HEK293 (cell line): ENCODE results near the gene TC2N.

Source experiments
- CTCF ChIA-PET: fragments of 350-600 bp; formaldehyde crosslinking; extraction: SDS; loops from one replicate; lab custom pipeline; 2021; ENCODE audit warnings: antibody characterized with exemption; lab: Yijun Ruan, JAX
- POLR2A ChIA-PET: fragments of 300-600 bp; formaldehyde crosslinking; extraction: SDS; loops from one replicate; lab custom pipeline; 2020; ENCODE audit warnings: antibody characterized with exemption, inconsistent platforms; lab: Yijun Ruan, JAX
- H3K27ac ChIP-seq: fragments of 200-500 bp; sonication (Bioruptor generic); 2 replicates; pipeline ENCODE4 v1.5.1; 2014; ENCODE audit warnings: low read depth, low read length, control low read depth, inconsistent platforms; ENCODE audit errors: extremely low read depth
- H3K36me3 ChIP-seq, 2 experiments: fragments of 200-500 bp in 1 of 2; sonication (Bioruptor generic) in 1 of 2; 1 replicate in 1 of 2; 2 replicates in 1 of 2; pipeline ENCODE4 v1.5.1; 2014 to 2017; ENCODE audit warnings: inconsistent platforms in 2 of 2, low read length in 2 of 2; ENCODE audit not compliant: control insufficient read depth in 2 of 2, insufficient read depth in 1 of 2
- H3K4me1 ChIP-seq: fragments of 200-500 bp; sonication (Bioruptor generic); 2 replicates; pipeline ENCODE4 v1.5.1; 2014; ENCODE audit warnings: mild to moderate bottlenecking, low read length, inconsistent platforms; ENCODE audit not compliant: control insufficient read depth, insufficient read depth
- H3K4me3 ChIP-seq: 2 replicates; pipeline ENCODE4 v1.5.1; 2011; ENCODE audit warnings: low read depth, mild to moderate bottlenecking, control low read depth, low read length, moderate library complexity
- H3K9me3 ChIP-seq: fragments of 200-500 bp; sonication (Bioruptor generic); 2 replicates; pipeline ENCODE4 v1.5.1; 2014; ENCODE audit warnings: low read depth, low read length, inconsistent platforms; ENCODE audit not compliant: control insufficient read depth, insufficient read depth
- BCL6B ChIP-seq: fragments of 450-650 bp; formaldehyde crosslinking; IDR thresholded peaks from 2 replicates; pipeline ENCODE4 v1.5.1; 2017; ENCODE audit warnings: missing biosample characterization, missing genetic modification characterization
- GLI4 ChIP-seq: fragments of 450-650 bp; formaldehyde crosslinking; IDR thresholded peaks from 2 replicates; pipeline ENCODE4 v1.5.1; 2016; ENCODE audit warnings: missing biosample characterization, missing genetic modification characterization
- KLF1 ChIP-seq: fragments of 450-650 bp; formaldehyde crosslinking; IDR thresholded peaks from 2 replicates; pipeline ENCODE4 v1.5.1; 2016; ENCODE audit warnings: missing biosample characterization, missing genetic modification characterization
- KLF9 ChIP-seq: fragments of 450-650 bp; formaldehyde crosslinking; IDR thresholded peaks from 2 replicates; pipeline ENCODE4 v1.5.1; 2016; ENCODE audit warnings: missing biosample characterization, missing genetic modification characterization, low read depth
- MEIS1 ChIP-seq: sonication (generic); formaldehyde crosslinking; IDR thresholded peaks from 2 replicates; pipeline ENCODE4 v1.8.1; 2022; ENCODE audit warnings: missing genetic modification reagents, mild to moderate bottlenecking, borderline replicate concordance
- TRIM28 ChIP-seq: IDR thresholded peaks from 2 replicates; pipeline ENCODE4 v1.6.1; 2011; ENCODE audit warnings: low read length, control low read depth, borderline replicate concordance
- YY2 ChIP-seq: fragments of 450-650 bp; formaldehyde crosslinking; IDR thresholded peaks from 2 replicates; pipeline ENCODE4 v1.5.1; 2016; ENCODE audit warnings: missing biosample characterization, missing genetic modification characterization
- ZNF133 ChIP-seq: fragments of 450-650 bp; formaldehyde crosslinking; IDR thresholded peaks from 2 replicates; pipeline ENCODE4 v1.5.1; 2016; ENCODE audit warnings: missing biosample characterization, missing genetic modification characterization
- ZNF155 ChIP-seq: fragments of 450-650 bp; formaldehyde crosslinking; IDR thresholded peaks from 2 replicates; pipeline ENCODE4 v1.5.1; 2016; ENCODE audit warnings: missing biosample characterization, missing genetic modification characterization
- ZNF157 ChIP-seq: fragments of 450-650 bp; formaldehyde crosslinking; IDR thresholded peaks from 2 replicates; pipeline ENCODE4 v1.5.1; 2016; ENCODE audit warnings: missing biosample characterization, missing genetic modification characterization
- ZNF221 ChIP-seq: fragments of 450-650 bp; formaldehyde crosslinking; IDR thresholded peaks from 2 replicates; pipeline ENCODE4 v1.5.1; 2017; ENCODE audit warnings: missing biosample characterization, missing genetic modification characterization, borderline replicate concordance
- ZNF274 ChIP-seq, 2 experiments: fragments of 200-500 bp in 1 of 2; fragments of 450-650 bp in 1 of 2; sonication (Bioruptor generic) in 1 of 2; formaldehyde crosslinking in 1 of 2; IDR thresholded peaks; 2 replicates each; pipeline versions ENCODE4 v1.5.1 to v1.6.1; 2014 to 2016; ENCODE audit warnings: borderline replicate concordance in 1 of 2, inconsistent platforms in 1 of 2, low read length in 1 of 2, missing biosample characterization in 1 of 2, missing genetic modification characterization in 1 of 2
- ZNF433 ChIP-seq: fragments of 450-650 bp; formaldehyde crosslinking; IDR thresholded peaks from 2 replicates; pipeline ENCODE4 v1.5.1; 2016; ENCODE audit warnings: missing biosample characterization, missing genetic modification characterization, low read depth
- ZNF549 ChIP-seq: fragments of 450-650 bp; IDR thresholded peaks from 2 replicates; pipeline ENCODE4 v1.5.1; 2018; ENCODE audit warnings: missing biosample characterization, missing genetic modification characterization, mild to moderate bottlenecking, inconsistent platforms, moderate library complexity
- ZNF621 ChIP-seq: fragments of 450-650 bp; formaldehyde crosslinking; IDR thresholded peaks from 2 replicates; pipeline ENCODE4 v1.5.1; 2017; ENCODE audit warnings: missing biosample characterization, missing genetic modification characterization
- ZNF791 ChIP-seq: fragments of 450-650 bp; formaldehyde crosslinking; IDR thresholded peaks from 2 replicates; pipeline ENCODE4 v1.5.1; 2016; ENCODE audit warnings: missing biosample characterization, missing genetic modification characterization
- TF ChIP-seq, protein P1 (sequence below): fragments of 450-650 bp; formaldehyde crosslinking; conservative IDR thresholded peaks from 2 replicates; pipeline ENCODE4 v1.5.1; 2016; ENCODE audit warnings: low read depth, missing biosample characterization, missing genetic modification characterization
- TF ChIP-seq, protein P2 (sequence below): fragments of 450-650 bp; formaldehyde crosslinking; IDR thresholded peaks from 2 replicates; pipeline ENCODE4 v1.5.1; 2016; ENCODE audit warnings: missing biosample characterization, missing genetic modification characterization

The TC2N gene

GRCh38 chr14:91910196-91910595 lies 42.9 kb upstream of the TC2N start (continued):
- TF ChIP-seq, protein P1, sequence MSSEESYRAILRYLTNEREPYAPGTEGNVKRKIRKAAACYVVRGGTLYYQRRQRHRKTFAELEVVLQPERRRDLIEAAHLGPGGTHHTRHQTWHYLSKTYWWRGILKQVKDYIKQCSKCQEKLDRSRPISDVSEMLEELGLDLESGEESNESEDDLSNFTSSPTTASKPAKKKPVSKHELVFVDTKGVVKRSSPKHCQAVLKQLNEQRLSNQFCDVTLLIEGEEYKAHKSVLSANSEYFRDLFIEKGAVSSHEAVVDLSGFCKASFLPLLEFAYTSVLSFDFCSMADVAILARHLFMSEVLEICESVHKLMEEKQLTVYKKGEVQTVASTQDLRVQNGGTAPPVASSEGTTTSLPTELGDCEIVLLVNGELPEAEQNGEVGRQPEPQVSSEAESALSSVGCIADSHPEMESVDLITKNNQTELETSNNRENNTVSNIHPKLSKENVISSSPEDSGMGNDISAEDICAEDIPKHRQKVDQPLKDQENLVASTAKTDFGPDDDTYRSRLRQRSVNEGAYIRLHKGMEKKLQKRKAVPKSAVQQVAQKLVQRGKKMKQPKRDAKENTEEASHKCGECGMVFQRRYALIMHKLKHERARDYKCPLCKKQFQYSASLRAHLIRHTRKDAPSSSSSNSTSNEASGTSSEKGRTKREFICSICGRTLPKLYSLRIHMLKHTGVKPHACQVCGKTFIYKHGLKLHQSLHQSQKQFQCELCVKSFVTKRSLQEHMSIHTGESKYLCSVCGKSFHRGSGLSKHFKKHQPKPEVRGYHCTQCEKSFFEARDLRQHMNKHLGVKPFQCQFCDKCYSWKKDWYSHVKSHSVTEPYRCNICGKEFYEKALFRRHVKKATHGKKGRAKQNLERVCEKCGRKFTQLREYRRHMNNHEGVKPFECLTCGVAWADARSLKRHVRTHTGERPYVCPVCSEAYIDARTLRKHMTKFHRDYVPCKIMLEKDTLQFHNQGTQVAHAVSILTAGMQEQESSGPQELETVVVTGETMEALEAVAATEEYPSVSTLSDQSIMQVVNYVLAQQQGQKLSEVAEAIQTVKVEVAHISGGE (tag by site-specific recombination) = no peak
- TF ChIP-seq ZNF133 (tag by site-specific recombination) (no peak), KLF9 (tag by site-specific recombination) (no peak), ZNF157 (no peak), ZNF274 (IDR thresholded peaks at IDR 0.05; ENCODE audit: low read length) (no peak), ZNF274 (tag by site-specific recombination; IDR thresholded peaks at IDR 0.05; ENCODE audit: borderline replicate concordance) (no peak), ZNF155 (tag by site-specific recombination) (no peak), ZNF621 (no peak), TRIM28 (no peak), ZNF221 (tag by site-specific recombination) (no peak)
- TF ChIP-seq, all 188 proteins: peak for 0

DNA sequence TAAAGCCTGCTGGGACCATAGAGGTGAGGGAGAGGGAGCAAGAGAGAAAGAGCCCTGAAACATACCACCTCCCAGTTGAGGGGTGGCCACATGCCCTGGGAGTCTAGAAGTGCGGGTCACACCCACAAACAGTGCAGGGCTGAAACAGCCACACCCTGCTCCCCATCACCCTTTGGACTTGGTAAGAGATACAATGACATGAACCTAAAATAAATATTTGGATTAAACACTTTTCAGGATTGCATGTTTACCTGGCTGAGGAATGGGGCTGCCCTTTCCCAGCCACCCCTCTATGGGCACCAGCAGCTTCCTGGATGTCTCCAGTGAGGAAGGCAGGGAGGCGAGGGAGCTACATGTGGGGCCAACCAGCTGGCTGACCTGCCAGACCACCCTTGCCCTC lies 39.0 kb upstream of the TC2N start:
- no peak overlapping the region for H3K27ac ChIP-seq
- no peaks in the 10 kb centered on the region for H3K4me1 ChIP-seq
- no peak overlapping the region for H3K4me3 ChIP-seq
- H3K36me3 ChIP-seq = no peaks in the 10 kb centered on the region
- POLR2A ChIA-PET = no interaction called here
- no peak for TF ChIP-seq ZNF433
- TF ChIP-seq ZNF549 (tag by site-specific recombination) = no peak
- no peak for TF ChIP-seq ZNF791 (tag by site-specific recombination)
- TF ChIP-seq KLF1 (tag by site-specific recombination) = peak; percentile 59
- no peak for TF ChIP-seq GLI4 (tag by site-specific recombination)
- TF ChIP-seq MEIS1 = no peak
- no peak for TF ChIP-seq YY2 (tag by site-specific recombination)
- TF ChIP-seq BCL6B (tag by site-specific recombination) = no peak
- TF ChIP-seq, protein P2, sequence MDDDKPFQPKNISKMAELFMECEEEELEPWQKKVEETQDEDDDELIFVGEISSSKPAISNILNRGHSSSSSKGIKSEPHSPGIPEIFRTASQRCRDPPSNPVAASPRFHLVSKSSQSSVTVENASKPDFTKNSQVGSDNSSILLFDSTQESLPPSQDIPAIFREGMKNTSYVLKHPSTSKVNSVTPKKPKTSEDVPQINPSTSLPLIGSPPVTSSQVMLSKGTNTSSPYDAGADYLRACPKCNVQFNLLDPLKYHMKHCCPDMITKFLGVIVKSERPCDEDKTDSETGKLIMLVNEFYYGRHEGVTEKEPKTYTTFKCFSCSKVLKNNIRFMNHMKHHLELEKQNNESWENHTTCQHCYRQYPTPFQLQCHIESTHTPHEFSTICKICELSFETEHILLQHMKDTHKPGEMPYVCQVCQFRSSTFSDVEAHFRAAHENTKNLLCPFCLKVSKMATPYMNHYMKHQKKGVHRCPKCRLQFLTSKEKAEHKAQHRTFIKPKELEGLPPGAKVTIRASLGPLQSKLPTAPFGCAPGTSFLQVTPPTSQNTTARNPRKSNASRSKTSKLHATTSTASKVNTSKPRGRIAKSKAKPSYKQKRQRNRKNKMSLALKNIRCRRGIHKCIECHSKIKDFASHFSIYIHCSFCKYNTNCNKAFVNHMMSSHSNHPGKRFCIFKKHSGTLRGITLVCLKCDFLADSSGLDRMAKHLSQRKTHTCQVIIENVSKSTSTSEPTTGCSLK (tag by site-specific recombination) = no peak
- CTCF ChIA-PET = no interaction called here
- H3K9me3 ChIP-seq = no peaks in the 10 kb centered on the region
